ENCODE data around the gene SNX8.
A peak's percentile ranks its signal among the peaks of the same experiment; 100 is the strongest.
"Not testable (repeated sequence)": the region's sequence is repeated elsewhere in the genome, so short reads cannot be mapped to it uniquely, and the experiment has no call there.

SNX8 gene, protein sequence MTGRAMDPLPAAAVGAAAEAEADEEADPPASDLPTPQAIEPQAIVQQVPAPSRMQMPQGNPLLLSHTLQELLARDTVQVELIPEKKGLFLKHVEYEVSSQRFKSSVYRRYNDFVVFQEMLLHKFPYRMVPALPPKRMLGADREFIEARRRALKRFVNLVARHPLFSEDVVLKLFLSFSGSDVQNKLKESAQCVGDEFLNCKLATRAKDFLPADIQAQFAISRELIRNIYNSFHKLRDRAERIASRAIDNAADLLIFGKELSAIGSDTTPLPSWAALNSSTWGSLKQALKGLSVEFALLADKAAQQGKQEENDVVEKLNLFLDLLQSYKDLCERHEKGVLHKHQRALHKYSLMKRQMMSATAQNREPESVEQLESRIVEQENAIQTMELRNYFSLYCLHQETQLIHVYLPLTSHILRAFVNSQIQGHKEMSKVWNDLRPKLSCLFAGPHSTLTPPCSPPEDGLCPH

DNA sequence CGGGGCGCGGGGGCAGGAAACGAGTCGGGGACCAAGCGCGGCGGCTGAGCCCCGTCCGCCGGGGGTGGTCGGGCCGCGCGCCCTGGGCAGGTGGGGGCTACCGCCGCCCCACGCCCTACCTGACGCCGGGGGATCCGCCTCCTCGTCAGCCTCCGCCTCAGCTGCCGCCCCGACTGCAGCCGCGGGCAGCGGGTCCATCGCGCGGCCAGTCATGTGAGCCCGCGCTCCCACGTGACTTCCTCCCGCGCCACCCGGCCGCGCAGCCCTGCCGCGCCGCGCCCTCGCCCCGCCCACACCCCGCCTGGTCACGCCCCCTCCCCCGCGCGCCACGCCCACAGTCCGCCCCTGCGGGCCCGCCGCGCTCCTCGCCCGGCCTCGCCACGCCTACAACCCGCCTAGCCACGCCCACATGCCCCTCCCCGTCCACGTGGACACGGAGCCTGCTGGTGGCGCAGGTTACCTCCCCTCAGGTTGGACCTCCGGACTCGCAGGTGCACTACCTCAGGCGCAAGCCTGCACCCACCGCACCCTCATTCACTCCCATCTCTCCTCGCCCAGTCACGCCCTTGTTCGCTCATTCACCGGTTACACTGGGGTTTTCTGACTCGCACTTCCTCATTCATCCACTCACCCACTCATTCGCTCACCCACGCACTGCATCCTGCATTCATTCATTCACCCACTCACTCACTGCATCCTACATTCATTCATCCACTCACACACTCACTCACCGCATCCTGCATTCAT lies at the start of gene SNX8:
Gene SNX8, minus strand, starts transcription at position 233 of the 747 bp plus-strand sequence. Its CDS starts 20 bp downstream, at position 213.
- DNase-seq: peak; percentile 64 to 91

DNA sequence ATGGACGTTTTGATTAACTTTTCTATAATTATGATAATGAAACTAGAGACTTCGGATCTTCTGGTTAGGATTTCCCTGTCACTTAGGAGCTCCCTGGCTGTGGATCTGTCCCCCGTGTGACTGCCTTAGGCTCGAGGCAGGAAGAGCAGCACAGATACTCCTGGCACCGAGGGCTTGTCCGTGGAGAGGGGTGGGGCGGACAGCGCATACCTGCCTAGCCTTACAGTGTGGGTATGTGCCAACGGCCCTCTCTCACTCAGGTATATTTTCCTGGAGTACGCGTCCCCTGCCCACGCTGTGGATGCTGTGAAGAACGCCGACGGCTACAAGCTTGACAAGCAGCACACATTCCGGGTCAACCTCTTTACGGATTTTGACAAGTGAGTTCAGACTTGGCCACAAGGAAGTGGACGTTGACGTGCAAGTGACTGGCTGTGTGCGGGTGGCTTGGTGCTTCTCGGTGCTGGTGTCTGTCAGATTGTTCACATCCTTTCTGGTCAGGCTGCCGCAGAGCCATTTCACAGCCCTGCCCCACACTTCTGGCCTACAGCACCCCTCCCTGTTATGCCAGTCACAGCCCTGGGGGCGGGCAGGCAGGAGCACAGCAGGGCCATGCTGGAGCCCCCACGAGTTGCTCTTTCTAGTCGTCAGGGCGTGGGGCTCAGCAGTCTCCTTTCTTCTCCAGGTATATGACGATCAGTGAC lies 48.3 kb upstream of the SNX8 start:
- DNase-seq: no peak

DNA sequence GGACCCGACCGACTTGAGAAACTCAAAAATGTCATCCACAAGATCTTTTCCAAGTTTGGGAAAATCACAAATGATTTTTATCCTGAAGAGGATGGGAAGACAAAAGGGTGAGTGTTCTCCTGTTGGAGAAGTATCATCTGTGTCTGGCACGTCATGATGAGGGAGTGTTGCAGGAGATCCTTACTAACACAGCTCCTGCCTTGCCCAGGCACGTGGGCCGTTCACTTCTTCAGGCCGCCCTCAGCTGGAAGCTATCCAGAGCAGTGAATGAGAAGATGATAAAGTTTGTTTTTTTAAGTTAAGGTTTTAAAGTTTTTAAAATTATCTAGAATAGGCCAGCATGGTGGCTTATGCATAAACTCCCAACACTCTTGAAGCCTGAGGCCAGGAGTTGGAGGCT lies 46.6 kb upstream of the SNX8 start:
- no peak for DNase-seq

DNA sequence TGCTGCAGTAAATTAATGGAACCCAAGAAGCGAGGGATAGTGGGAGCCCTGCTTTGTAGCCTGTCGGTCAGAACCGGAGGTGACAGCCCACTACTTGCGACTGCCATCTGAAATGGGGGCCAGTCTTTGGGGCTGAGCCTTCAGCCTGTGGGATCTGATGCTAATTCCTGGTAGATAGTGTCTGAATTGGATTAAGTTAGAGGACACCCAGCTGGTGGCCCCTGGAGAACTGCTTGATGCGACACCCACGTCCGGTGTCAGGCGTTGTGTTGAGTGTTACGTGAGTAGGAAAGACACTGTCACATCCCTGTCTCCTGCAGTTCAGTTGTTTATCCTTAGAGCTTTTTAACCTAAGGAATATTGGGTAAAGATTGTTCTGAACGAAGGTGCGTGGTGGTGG lies 45.4 kb upstream of the SNX8 start:
- DNase-seq: no peak

DNA sequence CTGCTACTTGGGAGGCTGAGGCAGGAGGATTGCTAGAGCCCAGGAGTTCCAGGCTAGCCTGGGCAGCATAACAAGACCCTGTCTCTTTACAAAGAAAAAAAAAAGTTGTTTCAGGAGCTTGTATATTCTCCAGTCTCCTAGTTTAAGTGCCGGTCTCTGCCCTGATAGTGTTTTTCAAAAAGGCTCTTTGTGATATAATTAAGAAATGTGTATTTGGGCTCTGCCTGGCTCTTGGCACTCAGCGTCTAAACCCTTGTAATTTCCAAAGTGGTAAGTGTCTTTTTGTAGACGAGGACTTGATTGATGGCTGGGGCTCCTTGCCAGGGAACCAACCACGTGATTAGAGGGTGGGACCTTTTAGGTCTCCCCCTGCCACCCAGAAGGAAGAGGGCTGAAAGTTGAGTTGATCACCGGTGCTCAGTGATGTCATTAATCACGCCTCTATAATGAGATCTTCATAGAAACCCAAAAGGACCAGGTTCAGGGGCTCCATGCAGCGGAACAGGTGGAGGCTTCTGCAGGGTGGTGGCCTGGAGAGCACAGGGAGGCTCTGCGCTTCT lies 44.8 kb upstream of the SNX8 start:
- no peak for DNase-seq

DNA sequence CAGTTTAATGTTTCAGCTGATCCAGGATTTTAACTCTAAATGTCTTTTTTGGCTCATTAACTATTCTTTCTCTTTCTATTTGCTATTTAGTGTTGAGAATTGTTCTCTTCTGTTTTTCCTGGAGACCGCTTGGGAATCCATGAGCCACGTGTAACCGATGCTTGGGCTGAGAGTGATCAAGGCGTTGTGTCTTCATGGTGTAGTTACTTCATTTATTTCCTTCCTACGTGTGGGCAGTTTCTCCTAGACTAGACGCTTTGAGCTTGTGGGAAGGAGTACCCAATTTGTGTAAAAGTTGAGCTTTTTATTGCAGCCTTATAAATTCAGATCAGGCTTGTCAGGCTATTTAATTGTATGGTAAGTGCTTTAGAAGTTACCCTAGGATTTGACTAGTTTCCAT lies 43.3 kb upstream of the SNX8 start:
- no peak for DNase-seq

DNA sequence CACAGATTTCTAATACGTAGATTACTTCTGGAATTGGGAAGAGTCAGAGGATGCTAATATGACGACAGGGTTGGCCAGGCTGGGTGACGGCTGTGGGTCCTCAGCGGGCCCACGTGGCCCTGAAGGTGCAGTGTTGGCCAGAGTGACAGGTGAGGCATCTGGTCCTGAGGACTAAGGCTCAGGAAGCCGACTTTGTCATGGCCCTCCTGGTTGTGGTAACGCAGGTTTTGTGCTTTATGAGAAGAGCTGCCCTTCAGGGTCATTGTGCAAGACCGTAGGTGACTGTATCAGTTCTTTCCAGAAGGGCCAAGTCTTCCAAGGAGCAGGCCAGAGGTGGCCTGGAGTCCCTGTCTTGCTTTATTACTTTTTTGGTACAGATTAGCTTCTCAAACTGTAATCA lies 42.9 kb upstream of the SNX8 start:
- no peak for DNase-seq

DNA sequence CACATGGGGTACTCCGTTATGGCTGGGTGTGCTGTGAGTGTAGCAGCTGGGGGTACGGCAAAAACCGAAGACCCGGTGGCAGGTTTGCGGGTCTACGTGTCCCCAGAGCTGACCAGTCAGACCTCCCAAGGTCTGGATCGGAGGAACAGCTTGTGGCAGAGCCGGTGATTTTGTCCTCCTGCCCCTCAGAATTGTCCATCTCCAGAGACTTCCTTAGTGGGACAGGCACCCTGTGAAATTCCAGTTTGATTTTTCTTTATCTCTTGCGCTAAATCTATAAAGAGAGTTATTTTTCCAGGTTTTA lies 41.4 kb upstream of the SNX8 start:
- DNase-seq: no peak

DNA sequence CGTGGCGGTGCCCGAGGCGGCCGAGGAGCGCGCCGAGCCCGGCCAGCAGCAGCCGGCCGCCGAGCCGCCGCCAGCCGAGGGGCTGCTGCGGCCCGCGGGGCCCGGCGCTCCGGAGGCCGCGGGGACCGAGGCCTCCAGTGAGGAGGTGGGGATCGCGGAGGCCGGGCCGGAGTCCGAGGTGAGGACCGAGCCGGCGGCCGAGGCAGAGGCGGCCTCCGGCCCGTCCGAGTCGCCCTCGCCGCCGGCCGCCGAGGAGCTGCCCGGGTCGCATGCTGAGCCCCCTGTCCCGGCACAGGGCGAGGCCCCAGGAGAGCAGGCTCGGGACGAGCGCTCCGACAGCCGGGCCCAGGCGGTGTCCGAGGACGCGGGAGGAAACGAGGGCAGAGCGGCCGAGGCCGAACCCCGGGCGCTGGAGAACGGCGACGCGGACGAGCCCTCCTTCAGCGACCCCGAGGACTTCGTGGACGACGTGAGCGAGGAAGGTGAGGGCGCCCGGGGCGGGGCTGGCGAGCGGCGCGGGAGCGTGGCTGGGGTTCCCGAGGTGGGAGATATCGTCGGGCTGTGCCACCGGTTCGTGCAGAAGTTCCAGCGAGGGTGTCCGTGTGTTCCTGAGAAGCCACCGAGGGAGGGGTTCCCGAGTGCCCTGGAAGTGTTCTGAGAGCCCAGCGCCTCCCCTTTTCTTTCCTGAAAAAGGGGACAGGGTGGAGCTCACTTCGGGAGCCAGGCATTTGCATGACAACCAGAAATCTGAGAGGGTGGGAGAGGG lies 40.9 kb upstream of the SNX8 start:
- no peak for DNase-seq

DNA sequence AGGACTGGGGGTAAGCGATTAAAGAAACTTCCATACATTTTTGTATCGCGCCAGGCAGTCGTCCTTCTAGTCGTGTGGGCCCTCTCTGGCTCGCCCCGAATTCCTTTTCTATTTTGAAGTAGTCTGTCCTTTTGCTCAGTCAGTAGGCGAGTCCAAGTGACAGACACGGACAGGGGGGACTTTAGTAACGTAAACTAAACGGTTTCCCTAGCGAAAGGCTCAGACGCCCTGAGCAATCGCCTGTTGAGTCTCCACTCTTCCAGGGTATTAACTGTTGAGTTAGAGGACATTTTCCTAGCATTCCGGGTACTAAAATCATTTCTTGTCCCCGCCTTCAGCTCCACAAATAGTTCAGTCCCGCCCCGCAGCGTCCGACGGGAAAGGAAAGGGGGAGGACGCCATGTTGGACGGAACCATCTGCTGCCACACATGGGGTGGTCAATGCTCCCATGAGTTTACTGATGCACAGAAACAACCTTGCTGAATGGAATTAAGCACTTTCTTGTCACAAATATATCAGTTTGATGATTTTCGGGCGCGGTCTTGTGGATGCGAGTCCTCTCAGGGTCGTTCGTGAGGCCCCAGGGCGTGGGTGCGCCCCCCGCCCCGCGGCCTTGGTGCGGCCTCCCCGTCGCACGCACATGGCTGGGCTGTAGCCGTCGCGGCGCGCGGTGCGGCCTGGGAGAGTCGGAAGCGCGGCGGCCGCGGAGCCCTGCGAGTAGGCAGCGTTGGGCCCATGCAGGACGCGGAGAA lies 40.1 kb upstream of the SNX8 start, which contains the start of gene EIF3B:
Gene EIF3B, plus strand, starts transcription at position 642 of the 753 bp plus-strand sequence. Its CDS starts 95 bp downstream, at position 737.
- peak; percentile 90 to 94 for DNase-seq

DNA sequence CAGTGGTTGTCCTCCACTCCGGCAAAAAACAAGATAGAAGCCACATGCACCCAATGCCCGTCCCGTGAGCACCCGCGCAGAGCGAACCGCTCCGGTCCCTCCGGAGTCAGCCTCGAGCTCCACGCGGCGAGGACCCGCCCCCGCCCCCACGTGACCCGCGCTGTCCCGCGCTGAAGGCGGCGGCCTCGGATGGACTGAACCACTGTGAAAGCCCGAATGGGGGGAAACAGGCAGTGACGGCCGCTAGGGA lies 39.6 kb upstream of the SNX8 start:
- peak in 1 of 2 donors; percentile 89 for DNase-seq

DNA sequence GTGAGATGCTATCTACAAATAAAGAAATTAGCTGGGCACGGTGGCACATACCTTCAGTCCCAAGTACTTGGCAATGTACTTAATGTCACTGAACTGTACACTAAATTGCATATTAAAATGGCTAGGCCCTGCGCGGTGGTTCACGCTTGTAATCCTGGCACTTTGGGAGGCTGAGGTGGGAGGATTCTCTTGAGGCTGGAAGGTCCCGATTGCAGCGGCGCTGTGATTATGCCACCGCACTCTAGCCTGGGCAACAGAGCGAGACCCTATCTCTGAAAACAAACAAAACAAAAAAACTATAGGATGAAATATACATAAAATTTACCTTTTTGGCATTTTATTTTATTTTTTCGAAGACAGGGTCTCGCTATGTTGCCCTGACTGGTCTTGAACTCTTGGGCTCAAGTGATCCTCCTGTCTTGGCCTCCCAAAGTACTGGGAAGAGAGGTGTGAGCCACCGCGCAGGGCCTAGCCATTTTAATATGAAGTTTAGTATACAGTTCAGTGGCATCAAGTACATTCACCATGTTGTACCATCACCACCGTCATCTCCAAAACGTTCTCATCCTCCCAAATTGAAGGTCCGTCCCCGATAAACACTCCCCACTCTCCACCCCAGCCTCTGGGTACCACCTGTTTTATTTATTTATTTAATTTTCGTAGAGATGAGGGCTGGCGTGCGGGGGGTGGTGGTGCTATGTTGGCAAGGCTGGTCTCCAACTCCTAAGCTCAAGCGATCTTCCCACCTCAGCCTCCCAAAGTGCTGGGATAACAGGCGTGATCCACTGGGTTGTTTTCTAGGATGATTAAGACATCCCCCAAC lies 39.1 kb upstream of the SNX8 start:
- no peak for DNase-seq

DNA sequence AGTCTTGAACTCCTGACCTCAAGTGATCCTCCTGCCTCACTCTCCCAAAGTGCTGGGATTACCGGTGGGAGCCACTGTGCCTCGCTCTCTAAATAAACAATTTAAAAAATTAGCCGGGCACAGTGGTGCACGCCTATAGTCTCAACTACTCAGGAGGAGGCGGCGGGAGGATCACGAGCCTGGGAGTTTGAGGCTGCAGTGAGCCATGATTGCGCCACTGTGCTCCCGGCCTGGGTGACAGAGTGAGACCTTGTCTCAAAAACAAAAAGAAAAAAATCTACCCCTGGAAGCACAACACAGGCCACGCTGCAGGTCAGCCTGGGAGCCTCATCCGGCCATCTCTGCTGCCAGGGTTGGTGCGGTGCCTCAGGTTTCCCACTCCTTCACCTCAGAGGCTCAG lies 36.6 kb upstream of the SNX8 start:
- DNase-seq: no peak

DNA sequence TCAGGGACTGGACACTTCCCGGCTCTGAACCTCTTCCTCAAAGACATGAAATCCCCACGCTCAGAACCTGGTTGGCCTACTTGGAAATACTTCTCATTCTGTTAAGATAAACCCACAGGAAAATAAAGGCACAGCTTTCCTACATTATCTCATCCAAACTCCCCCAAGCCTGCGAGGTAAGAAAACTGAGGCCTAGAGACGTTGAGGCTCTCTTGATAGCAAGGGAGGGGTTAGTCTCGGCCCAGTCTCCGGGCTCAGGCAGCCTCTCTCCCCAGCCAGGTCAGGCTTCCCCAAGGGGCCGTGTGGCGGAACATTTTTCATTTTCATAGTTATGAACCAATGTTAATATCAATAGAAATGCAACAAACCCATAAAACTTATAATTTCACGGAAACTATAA lies 35.8 kb upstream of the SNX8 start:
- DNase-seq: no peak

DNA sequence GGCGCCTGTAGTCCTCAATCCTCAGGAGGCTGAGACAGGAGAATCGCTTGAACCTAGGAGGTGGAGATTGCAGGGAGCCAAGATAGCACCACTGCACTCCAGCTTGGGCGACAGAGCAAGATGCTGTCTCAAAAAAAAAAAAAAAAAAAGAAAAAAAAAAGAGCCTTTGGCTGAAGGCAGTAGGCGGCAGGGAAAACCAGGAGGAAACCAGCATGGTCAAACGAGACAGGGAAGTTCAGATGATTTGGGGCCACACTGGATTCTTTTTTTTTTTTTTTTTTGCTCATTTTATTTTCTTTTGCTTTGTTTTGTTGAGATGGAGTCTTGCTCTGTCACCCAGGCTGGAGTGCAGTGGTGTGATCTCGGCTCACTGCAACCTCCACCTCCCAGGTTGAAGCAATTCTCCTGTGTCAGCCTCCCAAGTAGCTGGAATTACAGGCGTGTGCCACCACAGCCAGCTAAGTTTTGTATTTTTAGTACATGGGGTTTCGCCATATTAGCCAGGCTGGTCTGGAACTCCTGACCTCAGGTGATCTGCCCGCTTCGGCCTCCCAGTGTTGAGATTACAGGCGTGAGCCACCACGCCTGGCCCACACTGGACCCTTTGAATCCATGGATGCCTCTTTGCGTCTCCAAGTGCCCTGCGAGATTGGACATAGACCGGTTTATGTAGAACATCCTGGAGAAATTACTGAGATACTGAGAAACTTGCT lies 33.3 kb upstream of the SNX8 start:
- not testable (repeated sequence) for DNase-seq

DNA sequence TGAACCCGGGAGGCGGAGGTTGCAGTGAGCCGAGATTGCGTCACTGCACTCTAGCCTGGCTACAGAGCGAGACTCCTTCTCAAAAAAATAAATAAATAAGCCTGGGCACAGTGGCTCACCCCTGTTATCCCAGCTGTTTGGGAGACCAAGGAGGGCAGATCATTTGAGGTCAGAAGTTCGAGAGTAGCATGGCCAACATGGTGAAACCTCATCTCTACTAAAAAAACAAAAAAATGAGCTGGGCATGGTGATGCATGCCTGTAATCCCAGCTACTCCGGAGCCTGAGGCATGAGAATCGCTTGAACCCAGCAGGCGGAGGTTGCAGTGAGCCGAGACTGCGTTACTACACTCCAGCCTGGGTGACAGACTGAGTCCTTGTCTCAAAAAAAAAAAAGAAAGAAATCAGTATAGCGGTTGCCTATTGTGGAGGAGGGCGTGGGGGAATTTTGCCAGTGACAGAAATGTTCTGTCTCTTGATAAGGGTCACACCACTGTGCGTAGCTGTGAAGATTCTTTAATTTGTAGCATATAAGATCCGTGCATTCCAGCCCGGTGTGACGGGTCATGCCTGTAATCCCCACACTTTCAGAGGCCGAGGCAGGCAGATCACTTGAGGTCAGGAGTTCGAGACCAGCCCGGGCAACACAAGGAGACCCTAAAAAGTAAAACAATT lies 22.5 kb upstream of the SNX8 start:
- no peak for DNase-seq

DNA sequence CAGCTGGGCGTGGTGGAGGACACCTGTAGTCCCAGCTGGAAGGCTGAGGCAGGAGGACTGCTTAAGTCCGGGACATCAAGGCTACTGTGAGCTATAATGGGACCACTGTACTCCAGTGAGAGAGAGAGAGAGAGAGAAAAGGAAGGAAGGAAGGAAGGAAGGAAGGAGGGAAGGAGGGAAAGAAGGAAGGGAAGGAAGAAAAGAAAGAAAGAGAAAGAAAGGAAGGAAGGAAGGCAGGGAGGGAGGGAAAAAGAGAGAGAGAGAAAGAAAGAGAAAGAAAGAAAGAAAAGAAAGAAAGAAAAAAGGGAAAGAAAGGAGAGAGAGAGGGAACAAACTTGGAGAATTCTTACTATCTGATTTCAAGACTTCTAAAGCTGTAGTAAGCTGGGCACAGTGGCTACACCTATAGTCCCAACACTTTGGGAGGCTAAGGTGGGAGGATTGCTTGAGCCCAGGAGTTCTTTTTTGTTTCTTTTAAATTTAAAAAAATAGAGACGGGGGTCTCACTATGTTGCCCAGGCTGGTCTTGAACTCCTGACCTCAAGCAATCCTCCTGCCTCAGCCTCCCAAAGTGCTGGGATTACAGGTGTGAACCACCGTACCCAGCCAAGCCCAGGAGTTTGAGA lies 18.5 kb upstream of the SNX8 start:
- DNase-seq: not testable (repeated sequence)

DNA sequence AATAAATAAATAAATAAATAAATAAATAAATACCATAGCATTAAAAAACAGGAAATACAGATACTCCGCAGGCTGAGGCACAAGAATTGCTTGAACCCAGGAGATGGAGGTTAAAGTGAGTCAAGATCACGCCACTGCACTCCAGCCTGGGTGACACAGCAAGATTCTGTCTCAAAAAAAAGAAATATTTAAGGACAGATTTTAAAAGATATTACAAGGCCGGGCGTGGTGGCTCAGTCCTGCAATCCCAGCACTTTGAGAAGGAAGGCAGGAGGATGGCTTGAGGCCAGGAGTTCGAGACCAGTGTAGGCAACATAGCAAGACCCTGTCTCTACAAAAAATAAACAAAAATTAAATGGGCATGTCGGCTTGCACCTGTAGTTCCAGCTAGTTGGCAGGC lies 17.5 kb upstream of the SNX8 start:
- DNase-seq: no peak

DNA sequence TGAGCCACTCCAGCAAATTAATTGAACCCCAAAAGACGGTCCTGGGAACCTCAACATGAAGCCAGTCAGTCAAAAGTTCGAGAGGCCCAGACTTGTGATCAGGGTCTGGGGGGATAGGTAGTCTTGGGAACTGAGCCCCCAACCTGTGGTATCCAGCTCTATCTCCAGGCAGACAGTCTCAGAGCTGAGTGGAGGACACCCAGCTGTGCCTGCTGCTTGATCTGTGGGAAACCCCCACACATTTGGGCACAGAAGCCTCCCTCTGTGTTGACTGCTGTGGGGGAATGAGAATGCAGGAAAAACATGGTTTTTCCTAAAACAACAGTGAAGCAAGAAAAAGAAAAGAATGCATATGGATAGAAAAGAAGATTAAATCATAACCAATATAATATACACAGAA lies 16.3 kb upstream of the SNX8 start:
- no peak for DNase-seq

Measured in hippocampal formation (tissue), 2 donors.